GM18517 (cell line): ENCODE measurements around the gene PVALB.

Experiments used
- ATAC-seq: cut with Tn5 transposase; IDR thresholded peaks from one replicate; pipeline ENCODE4 v1.9.1; 2021; ENCODE audit warnings: mild to moderate bottlenecking, moderate library complexity; ENCODE audit not compliant: unreplicated experiment

Gene PVALB

DNA sequence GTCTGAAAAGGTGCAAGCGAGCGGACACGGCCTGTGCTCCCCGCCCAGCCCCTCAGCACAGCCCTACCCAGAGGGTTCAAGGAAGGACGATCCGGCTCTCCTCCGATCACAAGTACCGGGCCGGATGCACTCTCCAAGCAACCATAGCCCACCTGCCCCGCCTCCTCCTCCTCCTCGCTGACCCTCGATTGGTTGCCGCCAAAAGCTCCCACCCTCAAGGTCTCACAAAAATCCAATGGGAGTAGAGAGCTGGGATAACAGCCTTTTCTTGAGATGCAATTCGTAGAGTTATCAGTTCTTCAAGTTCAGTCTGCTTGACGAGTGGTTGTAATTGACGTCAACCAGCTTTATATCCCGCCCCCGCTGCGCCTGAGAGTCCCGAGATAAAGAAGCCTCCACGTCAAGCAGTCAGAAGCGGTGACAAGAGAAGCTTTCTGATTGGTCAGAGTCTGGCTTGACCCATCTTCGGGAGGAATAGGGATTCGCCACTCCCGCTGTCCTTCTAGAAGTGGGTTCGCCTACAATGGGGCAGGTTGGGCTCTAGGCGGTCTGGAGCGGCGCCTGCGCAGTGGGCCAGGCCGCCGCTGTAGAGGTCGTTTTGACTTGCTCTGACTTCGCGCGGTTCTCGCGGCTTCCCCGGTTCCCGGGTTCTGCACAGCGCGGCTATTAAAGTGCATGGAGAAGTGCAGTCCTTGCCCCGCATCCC, 40.7 kb downstream of the PVALB start, which contains the start of gene IFT27:
Gene IFT27 (minus strand): TSS at position 156 of the 706 bp plus-strand sequence. CDS start 412 bp downstream, outside the sequence.
- ATAC-seq, result peak; percentile 90

DNA sequence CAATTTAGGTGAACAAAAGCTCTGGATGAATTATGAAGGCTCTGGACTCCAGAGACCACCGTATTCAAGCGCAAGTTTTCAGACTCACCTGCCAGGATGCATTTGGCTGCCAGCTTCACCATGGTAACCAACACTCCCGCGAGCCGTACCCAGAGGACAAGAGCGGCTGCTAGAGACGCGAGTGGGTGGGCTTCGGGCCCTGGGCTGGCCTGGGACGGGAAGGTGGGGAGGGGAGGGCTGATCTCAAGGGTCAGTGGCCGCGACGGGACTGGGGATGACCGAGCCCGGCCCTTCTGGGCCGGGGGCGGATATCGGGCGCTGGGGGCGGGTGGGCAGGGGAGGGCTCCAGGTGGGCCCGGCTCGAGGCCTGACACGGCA, 41.3 kb downstream of the PVALB start:
- no peak for ATAC-seq

DNA sequence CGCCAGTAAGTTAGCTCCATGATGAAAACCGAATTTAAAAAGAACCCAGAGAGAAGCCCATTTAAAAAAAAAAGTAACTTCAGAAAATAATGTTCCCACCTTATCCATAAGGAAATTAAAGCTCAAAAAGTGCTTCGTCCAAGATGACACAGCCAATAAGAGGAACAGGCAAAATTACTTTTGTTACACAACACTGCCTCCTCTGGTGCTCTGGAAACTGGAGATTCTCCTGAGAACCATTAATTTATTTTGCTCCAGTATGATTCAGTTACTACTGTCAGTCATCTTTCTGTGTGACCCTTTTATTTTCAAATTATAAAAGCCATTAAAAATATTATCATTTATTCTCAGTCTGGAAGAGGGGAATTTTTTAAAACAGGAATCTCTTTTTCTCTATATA, 42.9 kb downstream of the PVALB start:
- no peak for ATAC-seq

GRCh38 chr22:36772451-36772850, 44.4 kb downstream of the PVALB start:
- ATAC-seq, result no peak

DNA sequence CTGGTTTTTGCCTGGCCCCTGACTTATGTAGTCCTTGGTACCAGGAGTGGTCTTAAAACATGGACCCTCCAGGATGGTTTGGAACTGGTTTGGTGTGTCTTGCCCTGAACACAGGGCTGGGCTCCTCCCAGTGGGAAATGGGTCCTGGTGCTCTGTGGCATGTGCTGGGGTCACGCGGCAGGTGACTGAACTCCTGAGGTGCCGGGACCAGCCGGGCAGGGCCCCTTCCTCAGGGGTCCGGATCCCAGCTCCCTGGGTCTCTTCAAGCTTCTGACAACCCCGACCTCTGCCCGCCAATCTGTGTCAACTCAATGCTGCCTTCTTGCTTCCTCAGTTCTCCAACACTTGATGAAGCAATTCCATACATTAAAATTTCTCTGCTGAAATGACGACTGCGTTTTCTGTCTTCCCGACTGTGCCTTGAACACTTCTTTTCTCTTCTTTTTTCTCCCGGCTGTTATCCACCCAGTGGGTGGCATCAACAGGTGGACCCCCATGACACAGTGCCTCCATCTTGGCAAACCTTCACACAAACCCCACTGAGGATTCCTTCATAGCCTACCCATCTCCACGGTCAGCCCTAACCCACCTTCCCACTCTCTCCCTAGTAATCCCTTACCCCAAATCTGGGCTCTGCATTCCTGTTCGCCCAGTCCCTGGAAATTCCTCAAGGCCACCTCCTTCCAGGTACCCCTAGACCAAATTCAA, 45.3 kb downstream of the PVALB start:
- no peak for ATAC-seq

- ATAC-seq, result no peak
These were observed 46.2 kb downstream of the PVALB start for GRCh38 chr22:36770513-36771231.

GRCh38 chr22:36769541-36770512, 47.0 kb downstream of the PVALB start:
- ATAC-seq, result no peak

DNA sequence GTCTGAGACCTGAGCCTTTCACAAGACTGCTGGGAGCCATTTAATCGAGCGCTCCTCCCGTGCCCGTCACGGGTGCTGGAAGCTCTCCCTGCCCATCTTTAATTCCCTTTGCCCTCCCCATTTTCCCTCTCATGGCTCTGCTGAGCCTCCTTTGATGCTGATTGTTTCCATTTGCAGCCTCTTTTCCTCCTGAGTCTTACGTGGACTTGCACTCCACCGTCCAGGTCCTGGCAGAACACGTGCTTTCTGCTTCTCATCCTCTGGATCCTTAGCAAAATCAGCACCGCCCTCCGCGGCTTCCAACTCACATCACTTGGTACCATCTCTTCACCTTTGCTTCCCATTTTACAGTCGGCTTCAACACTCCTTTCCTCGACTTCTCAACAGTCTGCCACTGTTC, 48.2 kb downstream of the PVALB start:
- no peak for ATAC-seq

GRCh38 chr22:36768141-36768540, 48.7 kb downstream of the PVALB start:
- no peak for ATAC-seq

DNA sequence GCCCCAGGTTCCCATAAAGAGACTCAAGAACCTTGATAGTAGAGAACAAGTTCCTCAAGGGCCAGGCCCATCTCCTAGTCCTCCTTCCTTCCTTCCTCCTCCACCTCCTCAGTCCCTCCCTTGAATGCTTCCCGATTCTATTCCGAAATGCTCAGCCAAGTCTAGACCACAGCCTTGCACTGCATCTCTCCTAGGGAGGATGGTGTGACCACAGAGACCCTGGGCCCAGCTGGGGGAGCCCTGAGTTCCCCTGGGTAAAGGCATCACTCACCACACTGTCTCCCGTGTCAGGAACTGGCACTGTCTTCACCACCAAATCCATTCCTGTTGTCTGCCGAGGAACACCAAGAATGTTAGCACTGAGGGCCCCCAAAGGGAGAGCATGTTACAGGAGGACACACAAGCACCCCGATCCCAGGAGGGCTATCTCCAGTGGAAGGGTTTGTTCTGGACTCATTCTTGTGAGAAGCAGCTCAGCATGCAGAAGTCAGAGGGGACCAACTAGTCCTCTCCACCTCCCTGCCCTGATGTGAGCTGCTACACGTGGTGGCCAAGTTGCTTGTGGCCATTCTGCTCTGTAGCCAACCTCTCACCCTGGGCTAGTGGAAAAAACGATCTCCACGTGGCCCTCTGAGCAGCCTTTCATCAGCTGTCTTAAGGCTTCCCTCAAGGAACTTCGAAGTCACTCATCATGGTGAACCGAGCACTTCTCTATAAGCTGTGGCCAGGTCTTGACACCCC, 49.6 kb downstream of the PVALB start:
- ATAC-seq, result no peak

- ATAC-seq, result no peak
These were observed 50.8 kb downstream of the PVALB start for GRCh38 chr22:36765943-36766450.

DNA sequence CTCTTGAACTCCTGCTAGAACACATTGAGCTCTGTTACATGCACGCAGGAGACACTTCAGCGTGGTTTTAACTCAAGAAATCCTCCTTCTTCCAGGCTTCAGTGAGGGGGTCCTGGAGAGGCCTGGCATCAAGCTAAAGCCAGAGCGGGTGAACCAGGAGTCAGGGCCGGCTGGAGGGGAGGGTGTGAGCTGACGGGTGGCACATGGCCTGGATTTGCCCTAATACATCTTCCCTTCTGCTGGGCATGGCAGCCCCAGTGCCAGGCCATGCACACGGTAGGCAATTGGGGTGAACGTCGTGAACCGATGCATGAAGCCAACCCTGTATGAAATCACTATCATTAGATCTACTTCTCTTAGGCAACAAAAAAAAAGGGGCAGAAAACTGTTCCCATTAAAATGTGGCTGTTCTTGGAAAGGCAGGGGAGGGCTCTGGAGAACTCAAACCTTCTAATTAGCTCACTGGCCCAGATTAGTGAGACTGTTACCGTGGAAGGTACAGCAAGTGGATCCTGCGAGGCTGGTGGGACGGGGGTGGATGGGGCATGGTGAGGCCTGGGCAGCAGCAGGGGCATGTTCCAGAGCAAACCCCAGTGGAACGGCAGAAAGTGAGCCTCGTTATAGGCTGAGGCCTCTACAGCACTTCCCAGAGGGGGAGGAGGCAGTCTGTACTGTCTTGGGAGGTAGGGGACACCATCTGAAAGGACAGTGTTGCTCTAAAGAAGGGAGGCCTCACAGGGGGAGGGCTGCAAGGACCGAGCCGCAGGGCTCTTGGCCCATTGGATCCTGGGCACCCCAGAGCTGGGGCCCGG, 51.5 kb downstream of the PVALB start:
- ATAC-seq, result no peak

- ATAC-seq, result no peak
These were observed 52.2 kb downstream of the PVALB start for GRCh38 chr22:36764641-36765040.

GRCh38 chr22:36764060-36764459, 52.8 kb downstream of the PVALB start:
- no peak for ATAC-seq

DNA sequence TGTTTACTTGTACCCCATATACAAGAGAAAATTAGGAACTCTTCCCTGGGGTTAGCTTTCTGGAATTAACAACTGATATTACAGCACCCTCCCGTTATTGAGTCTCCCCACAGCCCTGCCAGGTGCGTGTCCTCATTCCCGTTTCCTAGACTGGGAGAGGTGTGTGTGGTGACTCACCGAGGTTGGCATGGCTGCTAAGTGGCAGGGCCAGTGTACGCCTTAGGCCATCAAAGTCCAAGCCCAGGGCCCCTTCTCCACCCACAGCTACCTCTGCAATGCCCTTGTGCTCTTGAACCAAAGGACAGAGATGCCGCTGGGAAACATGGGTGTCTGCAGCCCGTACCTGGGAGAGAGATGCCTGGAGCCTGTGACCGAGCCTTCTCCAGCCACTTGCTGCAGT, 53.3 kb downstream of the PVALB start:
- ATAC-seq, result no peak

DNA sequence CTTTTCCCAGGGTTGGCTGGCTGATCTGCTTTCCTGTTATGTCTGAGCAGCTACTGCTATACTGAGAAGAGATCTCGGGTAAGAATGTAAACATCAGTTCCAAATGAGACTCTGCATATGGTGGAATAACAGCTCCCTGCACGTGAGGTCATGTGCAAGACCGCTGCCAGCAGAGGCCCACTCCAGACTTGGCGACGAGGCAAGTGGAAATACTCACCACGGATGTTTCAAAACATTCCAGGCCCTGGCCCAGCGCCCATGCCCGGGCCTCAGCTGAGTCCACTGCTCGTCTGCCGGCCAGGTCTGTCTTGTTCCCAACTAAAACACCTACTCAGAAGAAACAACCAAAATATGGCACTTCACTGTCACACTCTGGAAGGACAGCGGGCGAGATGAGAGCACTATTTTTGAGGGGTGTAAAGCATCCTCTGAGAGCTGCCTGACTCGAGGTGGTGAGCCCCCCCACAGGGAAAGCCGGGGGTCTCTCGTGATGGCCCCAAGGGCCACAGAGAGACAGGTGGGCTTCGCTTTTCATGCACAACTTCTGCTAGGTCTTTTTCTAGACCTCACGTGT, 54.1 kb downstream of the PVALB start:
- no peak for ATAC-seq

- ATAC-seq, result no peak
These were observed 55.1 kb downstream of the PVALB start for GRCh38 chr22:36761553-36762240.

- ATAC-seq, result no peak
These were observed 56.0 kb downstream of the PVALB start for GRCh38 chr22:36760786-36761185.
